HG03039 (cell line): ENCODE data around the gene ZNRF3.
A peak's percentile ranks its signal among the peaks of the same experiment; 100 is the strongest.
"Not testable (repeated sequence)": the region's sequence is repeated elsewhere in the genome, so short reads cannot be mapped to it uniquely, and the experiment has no call there.

Experiments used
- ATAC-seq: cut with Tn5 transposase; IDR thresholded peaks from one replicate; pipeline ENCODE4 v1.9.1; 2021; ENCODE audit warnings: mild to moderate bottlenecking, moderate library complexity; ENCODE audit not compliant: unreplicated experiment

ZNRF3 gene

GRCh38 chr22:28882878-28883656, at the start of gene ZNRF3:
Gene ZNRF3 (plus strand): TSS chr22:28883572. CDS start chr22:28883767, 195 bp downstream.
- peak; percentile 51 for ATAC-seq

GRCh38 chr22:28835630-28836189, 47.7 kb upstream of the ZNRF3 start:
- ATAC-seq, result no peak

- no peak for ATAC-seq
Observed at GRCh38 chr22:28837640-28838039, 45.7 kb upstream of the ZNRF3 start.

- no peak for ATAC-seq
Observed at GRCh38 chr22:28838971-28839370, 44.4 kb upstream of the ZNRF3 start.

GRCh38 chr22:28841111-28841510, 42.3 kb upstream of the ZNRF3 start:
- ATAC-seq, result no peak

- ATAC-seq, result no peak
Observed at GRCh38 chr22:28843633-28844032, 39.7 kb upstream of the ZNRF3 start.

GRCh38 chr22:28844277-28844676, 39.1 kb upstream of the ZNRF3 start:
- not testable (repeated sequence) for ATAC-seq

- no peak for ATAC-seq
Observed at GRCh38 chr22:28846994-28847393, 36.4 kb upstream of the ZNRF3 start.

- ATAC-seq, result no peak
Observed at GRCh38 chr22:28855355-28856094, 27.8 kb upstream of the ZNRF3 start.

- no peak for ATAC-seq
Observed at GRCh38 chr22:28856095-28856455, 27.3 kb upstream of the ZNRF3 start.

GRCh38 chr22:28857288-28857687, 26.1 kb upstream of the ZNRF3 start:
- no peak for ATAC-seq

- ATAC-seq, result no peak
Observed at GRCh38 chr22:28864878-28865596, 18.3 kb upstream of the ZNRF3 start.

GRCh38 chr22:28867191-28867590, 16.2 kb upstream of the ZNRF3 start:
- ATAC-seq, result no peak

- ATAC-seq, result not testable (repeated sequence)
Observed at GRCh38 chr22:28868389-28868788, 15.0 kb upstream of the ZNRF3 start.

GRCh38 chr22:28869736-28870135, 13.6 kb upstream of the ZNRF3 start:
- ATAC-seq, result no peak

- no peak for ATAC-seq
Observed at GRCh38 chr22:28873183-28873963, 10.0 kb upstream of the ZNRF3 start.

- no peak for ATAC-seq
Observed at GRCh38 chr22:28874061-28874460, 9.3 kb upstream of the ZNRF3 start.

GRCh38 chr22:28874811-28875320, 8.5 kb upstream of the ZNRF3 start:
- ATAC-seq, result no peak

- no peak for ATAC-seq
Observed at GRCh38 chr22:28882545-28882877, 861 bp upstream of the ZNRF3 start.

GRCh38 chr22:28883657-28883916, 215 bp downstream of the ZNRF3 start:
- ATAC-seq, result no peak
